H1 (cell line): ENCODE results near the gene MBD3L5. TPM values are rescaled to one million over a fixed set of nuclear protein-coding genes. Genes with fewer than 3 reads are reported as not detected.

ENCODE experiments used
- BCL11A ChIP-seq, 2 experiments: IDR thresholded peaks; one replicate each; pipeline ENCODE4 v1.6.1; 2011; ENCODE audit warnings: low read depth in 2 of 2, low read length in 2 of 2, mild to moderate bottlenecking in 2 of 2
- EGR1 ChIP-seq: IDR thresholded peaks from 2 replicates; pipeline ENCODE4 v1.6.1; 2011; ENCODE audit warnings: low read depth, low read length, borderline replicate concordance
- SP2 ChIP-seq: IDR thresholded peaks from 2 replicates; pipeline ENCODE4 v1.6.1; 2012; ENCODE audit warnings: mild to moderate bottlenecking, low read length, inconsistent platforms
- USF2 ChIP-seq: IDR thresholded peaks from 2 replicates; pipeline ENCODE4 v1.6.1; 2011; ENCODE audit warnings: low read length, improper control_type of control experiment
- polyA plus RNA-seq, 7 experiments: library from polyadenylated mRNA; depleted of rRNA in 3 of 7; stranded (reverse) in 5 of 7; unstranded in 2 of 7; fragments of >200 nt in 5 of 7; fragments of 200-250 nt in 2 of 7; gene quantifications; 1 replicate in 5 of 7; 2 replicates in 1 of 7; 4 replicates in 1 of 7; pipeline versions ENCODE4 v1.2.1 to v1.2.3, GENCODE V29; 2011 to 2013; ENCODE audit warnings: missing spikeins in 2 of 7, mixed read lengths in 2 of 7
- total RNA-seq: library from RNA; stranded (reverse); fragmentation: NEBNext Ultra II Directional; extraction: Animal tissue kit (Norgen Biotek cat#: 25700); gene quantifications from 2 replicates; pipeline ENCODE4 v1.2.1, GENCODE V29; 2021

The MBD3L5 gene
- total and polyA plus RNA-seq, 2 of the 8 experiments (the other 6 are each of a cell fraction or from before 2014, with no cell fraction given), result not detected

- TF ChIP-seq USF2 (no peak), SP2 (no peak), BCL11A (IDR thresholded peaks at IDR 0.05; ENCODE audit: low read depth in 2 of 2, low read length in 2 of 2) (no peak), EGR1 (no peak)
- TF ChIP-seq, all 59 proteins: peak for 0
Measured at GRCh38 chr19:6999933-7000332, 30.4 kb upstream of the MBD3L5 start (continued).
